IPS-18c (cell line): Measurements from ENCODE around the gene PARP4.
A peak's percentile ranks its signal among the peaks of the same experiment; 100 is the strongest.
"Not testable (repeated sequence)": the region's sequence is repeated elsewhere in the genome, so short reads cannot be mapped to it uniquely, and the experiment has no call there.

Experiments
- H3K4me3 ChIP-seq: 2 replicates; pipeline ENCODE4 v1.7.0; 2013; ENCODE audit warnings: low read depth, mild to moderate bottlenecking, low read length, moderate library complexity; ENCODE audit not compliant: insufficient read depth
- H3K9me3 ChIP-seq: one replicate; pipeline ENCODE4 v1.6.1; 2013; ENCODE audit warnings: mild to moderate bottlenecking, low read length, moderate library complexity; ENCODE audit not compliant: control insufficient read depth, insufficient read depth

Gene PARP4

GRCh38 chr13:24511816-24512196, 772 bp downstream of the PARP4 start:
- H3K4me3 ChIP-seq: peak overlapping the region; percentile 94

DNA sequence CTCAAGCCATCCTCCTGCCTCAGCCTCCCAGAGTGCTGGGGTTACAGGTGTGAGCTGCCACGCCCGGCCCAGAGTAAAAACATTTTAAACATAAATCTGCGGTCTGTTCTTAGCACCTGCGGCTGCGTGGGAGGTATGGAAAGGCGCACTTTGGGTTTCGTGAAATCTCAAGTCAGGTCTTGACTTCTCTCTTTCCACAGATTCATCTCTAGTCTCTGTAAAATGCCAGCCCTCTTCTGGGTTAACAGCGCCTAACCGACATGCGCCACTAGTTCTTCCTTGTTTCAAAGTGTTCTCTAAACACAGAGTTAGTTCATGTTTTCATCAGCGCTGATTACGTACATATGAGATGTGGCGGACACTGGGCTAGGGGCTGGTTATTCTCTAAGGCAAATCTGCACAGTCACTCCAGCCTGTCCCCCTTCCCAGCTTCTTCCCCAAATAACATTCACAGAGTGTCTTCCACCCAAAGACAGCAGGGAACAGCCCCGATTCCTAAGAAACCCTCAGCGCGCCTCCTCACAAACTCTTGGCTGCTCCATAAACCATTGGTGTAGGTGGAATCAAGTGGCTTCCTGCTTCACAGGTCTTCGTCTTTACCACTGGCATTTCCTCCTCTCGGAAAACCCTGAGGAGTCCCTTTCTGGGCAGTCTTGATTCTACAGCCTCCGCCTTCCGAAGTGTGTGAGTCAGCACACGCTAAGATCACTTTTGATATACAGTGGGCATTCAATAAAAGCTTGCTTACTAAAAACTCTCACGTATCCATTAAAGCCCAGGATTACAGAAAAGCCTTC, 1.4 kb downstream of the PARP4 start:
- Histone ChIP-seq H3K9me3 (no peaks in the 10 kb centered on the region), H3K4me3 (peak overlapping the region; percentile 94)

More at GRCh38 chr13:24511816-24512196, 772 bp downstream of the PARP4 start:
- H3K9me3 ChIP-seq: no peaks in the 10 kb centered on the region

DNA sequence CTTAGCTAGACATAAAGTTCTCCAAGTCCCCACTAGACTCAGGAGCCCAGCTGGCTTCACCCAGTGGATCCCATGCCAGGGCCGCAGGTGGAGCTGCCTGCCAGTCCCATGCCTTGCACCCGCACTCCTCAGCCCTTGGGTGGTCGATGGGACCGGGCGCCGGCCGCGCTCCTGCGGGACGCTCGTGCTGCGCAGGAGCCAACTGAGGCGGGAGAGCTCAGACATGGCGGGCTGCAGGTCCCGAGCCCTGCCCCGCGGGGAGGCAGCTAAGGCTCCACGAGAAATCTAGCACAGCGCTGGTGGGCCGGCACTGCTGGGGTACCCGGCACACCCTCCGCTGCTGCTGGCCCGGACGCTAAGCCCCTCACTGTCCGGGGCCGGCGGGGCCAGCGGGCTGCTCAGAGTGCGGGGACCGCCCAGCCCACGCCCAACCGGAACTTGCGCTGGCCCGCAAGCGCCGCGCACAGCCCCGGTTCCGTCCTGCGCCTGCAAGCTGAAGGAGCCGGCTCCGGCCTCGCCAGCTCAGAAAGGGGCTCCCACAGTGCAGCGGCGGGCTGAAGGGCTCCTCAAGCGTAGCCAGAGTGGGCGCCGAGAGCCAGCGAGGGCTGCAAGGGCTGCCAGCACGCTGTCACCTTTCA, 5.8 kb downstream of the PARP4 start:
- H3K9me3 ChIP-seq: no peaks in the 10 kb centered on the region
- H3K4me3 ChIP-seq: peak overlapping the region; percentile 9; the same call in 1 of the 2 replicates

- not testable (repeated sequence) for H3K4me3 ChIP-seq, H3K9me3 ChIP-seq
These were observed 6.3 kb downstream of the PARP4 start for GRCh38 chr13:24506283-24506682.

DNA sequence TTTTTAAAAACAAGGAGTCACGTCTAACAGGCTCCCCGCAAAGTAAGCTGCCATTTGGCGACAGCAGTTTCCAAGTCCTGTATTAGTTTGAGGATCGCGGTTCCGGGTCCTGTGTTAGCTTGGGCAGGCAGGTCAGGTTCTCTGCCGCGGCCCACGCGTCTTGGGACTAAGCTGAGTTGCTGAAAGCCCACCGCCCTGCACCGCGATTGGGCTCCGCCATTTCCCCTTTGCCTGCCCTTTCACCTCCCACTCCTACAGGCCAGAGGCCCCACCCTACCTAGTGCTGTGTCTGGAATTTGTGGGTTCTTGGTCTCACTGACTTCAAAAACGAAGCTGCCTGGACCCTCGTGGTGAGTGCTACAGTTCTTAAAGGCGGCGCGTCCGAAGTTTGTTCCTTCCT, 6.8 kb downstream of the PARP4 start:
- Histone ChIP-seq H3K4me3 (no peak overlapping the region), H3K9me3 (no peaks in the 10 kb centered on the region)

DNA sequence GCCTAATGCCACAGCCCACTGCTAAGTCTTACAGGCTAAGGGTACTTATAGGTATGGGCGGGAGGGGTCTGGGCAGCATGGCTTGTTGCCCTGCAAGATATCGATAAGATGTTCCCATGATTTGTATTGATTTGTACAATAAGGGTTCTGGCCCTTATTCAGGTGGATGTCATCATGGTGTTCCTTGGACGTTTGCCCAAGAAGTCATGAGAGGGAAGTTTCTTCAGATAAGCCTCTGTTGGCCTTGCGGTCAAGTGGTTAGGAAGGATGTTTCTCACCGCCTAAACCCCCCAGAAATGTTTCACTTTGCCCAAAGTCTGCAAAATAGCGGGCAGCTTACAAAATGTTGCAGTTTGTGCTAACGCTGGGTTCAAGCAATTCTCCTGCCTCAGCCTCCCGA, 7.3 kb downstream of the PARP4 start:
- H3K9me3 ChIP-seq: no peaks in the 10 kb centered on the region
- no peak overlapping the region for H3K4me3 ChIP-seq

DNA sequence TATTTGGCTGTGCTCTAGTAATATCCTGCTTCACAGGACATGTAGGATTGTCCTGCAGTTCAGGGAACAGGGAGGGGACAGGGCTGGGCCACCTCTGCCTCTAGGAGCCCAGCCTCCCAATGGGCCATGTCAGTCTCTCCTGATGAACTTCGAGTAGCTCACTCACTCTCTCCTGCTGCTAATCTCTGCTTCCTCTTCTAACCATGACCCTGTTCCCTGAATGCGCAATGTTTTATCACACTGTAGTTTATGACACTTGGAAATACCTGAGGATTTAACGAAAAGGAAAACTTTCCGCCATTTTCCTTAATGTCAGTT, 9.2 kb downstream of the PARP4 start:
- no peaks in the 10 kb centered on the region for H3K9me3 ChIP-seq
- no peak overlapping the region for H3K4me3 ChIP-seq

DNA sequence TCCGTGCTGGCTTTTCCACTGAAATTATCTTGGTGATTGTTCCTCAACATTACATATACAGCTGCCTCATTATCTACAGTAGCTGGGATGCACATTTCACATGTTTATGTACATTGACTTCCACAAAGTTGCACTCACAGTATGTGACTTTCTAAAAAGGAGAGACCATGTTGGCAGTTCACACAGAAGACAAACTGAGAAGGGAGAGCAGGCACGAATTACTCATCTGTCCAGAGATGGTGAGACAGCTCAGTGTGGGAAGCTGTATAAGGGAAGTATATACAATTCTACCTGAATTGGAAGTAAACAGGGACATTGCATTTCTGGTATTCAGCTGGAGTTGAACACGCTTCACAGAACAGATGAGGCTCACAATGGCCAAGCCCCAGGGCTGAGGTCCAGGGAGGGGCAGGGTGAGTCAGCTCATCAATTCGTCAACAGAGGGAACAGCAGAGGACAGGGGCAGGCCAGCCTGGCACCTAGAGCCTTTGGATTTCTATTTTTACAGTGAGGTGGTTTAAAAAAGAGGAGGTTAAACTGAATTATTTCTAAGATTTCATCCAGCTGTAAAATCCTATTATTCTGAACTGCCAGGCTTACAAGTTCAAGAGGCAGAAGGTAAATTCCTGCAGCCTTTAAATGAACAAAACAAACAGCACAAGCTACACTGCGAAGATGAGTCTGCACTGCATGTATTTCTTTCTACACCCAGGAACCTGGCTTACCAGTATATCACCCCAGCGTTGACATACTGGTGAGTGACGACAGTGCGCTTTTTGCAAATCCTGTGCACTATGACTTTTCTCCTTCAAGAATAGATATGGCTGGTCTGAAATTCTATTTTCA, 9.8 kb downstream of the PARP4 start:
- H3K4me3 ChIP-seq: no peak overlapping the region
- H3K9me3 ChIP-seq: no peaks in the 10 kb centered on the region

DNA sequence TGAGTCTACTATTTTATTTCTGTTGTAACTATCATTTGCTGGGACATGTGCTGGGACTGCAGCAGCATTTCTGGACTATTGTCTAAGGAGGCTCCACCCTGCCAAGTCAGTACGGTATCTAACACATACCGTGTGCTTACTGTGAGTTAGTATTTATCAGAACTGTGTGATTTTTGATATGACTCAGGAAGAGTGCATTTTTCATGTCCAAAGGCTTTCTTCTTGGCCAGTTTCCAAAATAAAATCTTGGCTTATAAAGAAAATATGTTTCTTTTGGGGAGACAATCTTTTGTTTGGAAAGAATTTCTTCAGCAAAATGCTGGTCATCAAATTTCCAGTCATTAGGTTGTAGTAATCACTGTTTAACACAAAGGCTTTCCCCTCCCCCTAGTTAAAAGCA, 11.6 kb downstream of the PARP4 start:
- H3K4me3 ChIP-seq: no peak overlapping the region
- H3K9me3 ChIP-seq: no peaks in the 10 kb centered on the region

DNA sequence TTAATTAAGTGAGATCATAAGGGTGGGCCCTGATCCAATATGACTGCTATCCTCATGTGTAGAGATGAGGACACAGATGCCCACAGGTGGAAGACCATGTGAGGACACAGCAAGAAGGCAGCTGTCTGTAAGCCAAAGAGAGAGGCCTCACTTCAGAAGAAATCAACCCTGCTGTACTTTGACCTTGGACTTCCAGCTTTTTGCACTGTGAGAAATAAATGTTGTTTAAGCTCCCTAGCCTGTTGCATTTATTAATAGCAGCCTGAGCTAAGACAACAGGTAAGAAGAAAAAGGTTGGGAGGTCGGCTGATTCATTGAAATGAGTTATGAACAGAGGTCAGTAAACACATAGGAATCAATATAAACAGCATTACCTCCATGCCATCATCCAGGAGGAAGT, 14.8 kb downstream of the PARP4 start:
- Histone ChIP-seq H3K4me3 (no peak overlapping the region), H3K9me3 (no peaks in the 10 kb centered on the region)

GRCh38 chr13:24496295-24496694, 16.3 kb downstream of the PARP4 start:
- not testable (repeated sequence) for H3K9me3 ChIP-seq, H3K4me3 ChIP-seq

DNA sequence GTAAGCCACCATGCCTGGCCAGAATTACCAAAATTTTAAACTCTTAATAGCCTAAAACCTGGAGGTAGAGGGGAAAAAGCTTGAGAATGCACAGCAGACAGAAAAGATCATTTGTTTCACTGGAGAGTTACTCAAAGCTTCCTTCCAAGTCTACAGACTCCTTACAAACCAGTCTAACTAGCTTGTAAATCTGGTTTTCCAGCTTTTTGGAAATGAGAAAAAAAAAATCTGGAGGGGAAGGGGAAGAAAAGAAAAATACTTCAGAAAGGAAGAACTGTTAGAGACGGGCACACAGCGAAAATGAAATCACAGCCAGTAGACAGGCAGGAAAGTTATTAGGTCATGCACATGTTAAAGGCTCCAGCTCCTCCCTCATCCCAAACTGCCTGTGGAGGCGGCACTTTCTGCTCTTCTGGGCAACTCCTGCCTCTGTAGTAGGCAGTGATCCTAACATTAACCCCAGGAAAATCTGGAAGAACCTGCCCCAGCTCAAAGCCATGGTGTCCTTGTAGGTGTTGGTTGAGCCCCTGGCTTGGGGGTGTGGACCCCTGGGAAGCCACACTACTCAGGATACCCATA, 17.3 kb downstream of the PARP4 start:
- Histone ChIP-seq H3K4me3 (no peak overlapping the region), H3K9me3 (no peaks in the 10 kb centered on the region)

- Histone ChIP-seq H3K9me3 (no peaks in the 10 kb centered on the region), H3K4me3 (no peak overlapping the region)
These were observed 19.2 kb downstream of the PARP4 start for GRCh38 chr13:24493356-24493755.

DNA sequence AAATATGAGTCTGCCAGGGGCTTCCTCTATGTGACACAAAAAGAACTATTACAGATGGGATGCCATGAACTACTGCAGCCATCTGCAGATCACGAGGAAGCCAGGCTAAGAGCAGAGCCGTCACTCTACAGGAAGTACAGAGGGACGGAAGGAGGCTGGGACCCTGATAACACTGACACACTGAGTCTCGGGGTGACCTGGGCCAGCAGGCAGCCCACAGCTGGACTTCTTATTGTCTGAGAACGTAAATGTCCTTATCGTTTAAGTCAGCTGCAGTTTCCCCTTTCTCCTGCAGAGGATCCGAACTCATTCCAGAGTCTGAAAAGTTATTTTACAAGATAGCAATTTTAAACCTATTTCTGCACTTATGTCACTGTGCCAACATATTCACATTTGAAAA, 20.7 kb downstream of the PARP4 start:
- Histone ChIP-seq H3K4me3 (no peak overlapping the region), H3K9me3 (no peaks in the 10 kb centered on the region)

GRCh38 chr13:24489721-24490120, 22.9 kb downstream of the PARP4 start:
- no peaks in the 10 kb centered on the region for H3K9me3 ChIP-seq
- H3K4me3 ChIP-seq: no peak overlapping the region

GRCh38 chr13:24488092-24488491, 24.5 kb downstream of the PARP4 start:
- H3K4me3 ChIP-seq, H3K9me3 ChIP-seq: not testable (repeated sequence)

DNA sequence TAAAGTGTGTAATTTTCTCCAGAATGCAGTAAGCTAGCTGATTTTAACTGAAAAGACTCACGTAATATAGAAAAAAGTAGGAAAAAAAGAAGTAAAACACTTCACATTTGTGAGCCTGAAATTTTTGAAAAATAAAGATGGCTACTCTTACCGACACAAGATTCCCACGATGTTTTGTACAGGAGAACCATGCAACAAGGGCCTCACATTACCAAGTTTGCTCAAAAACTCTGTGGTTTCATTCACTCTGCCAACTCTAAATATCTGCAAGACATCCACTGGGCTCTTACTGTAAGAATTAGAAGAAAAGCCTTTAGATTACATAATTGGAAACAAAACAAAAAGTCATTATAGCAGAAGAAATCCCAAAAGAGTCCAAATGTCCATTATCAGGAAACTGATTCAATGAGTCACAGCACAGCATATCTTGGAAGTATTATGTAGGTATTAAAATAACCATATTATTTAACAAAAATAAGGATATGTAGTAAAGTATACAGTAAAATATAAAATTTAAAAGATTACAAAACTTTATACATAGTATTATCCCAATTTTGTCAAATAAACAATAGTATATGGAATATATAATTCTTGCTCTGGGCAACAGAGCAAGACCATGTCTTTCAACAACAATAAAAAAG, 26.4 kb downstream of the PARP4 start:
- H3K4me3 ChIP-seq, H3K9me3 ChIP-seq: not testable (repeated sequence)
